NCI-H2107 (cell line): Measurements from ENCODE around the gene LSR.
"Not testable (repeated sequence)": the region's sequence is repeated elsewhere in the genome, so short reads cannot be mapped to it uniquely, and the experiment has no call there.

ENCODE experiments used
- DNase-seq: peaks from one replicate; lab custom pipeline; 2025; lab: John Stamatoyannopoulos, UW

LSR gene

GRCh38 chr19:35286101-35286500 lies 37.3 kb downstream of the LSR start:
- DNase-seq: not testable (repeated sequence)

GRCh38 chr19:35287713-35288112 lies 38.9 kb downstream of the LSR start:
- DNase-seq: no peak

GRCh38 chr19:35288331-35288730 lies 39.5 kb downstream of the LSR start:
- no peak for DNase-seq

GRCh38 chr19:35288906-35289305 lies 40.1 kb downstream of the LSR start:
- no peak for DNase-seq

GRCh38 chr19:35290381-35291127 lies 41.8 kb downstream of the LSR start:
- no peak for DNase-seq

- DNase-seq: no peak
These were observed 42.5 kb downstream of the LSR start for GRCh38 chr19:35291259-35291658.

GRCh38 chr19:35291916-35292315 lies 43.1 kb downstream of the LSR start, which contains the start of gene MAG:
Gene MAG, plus strand, starts transcription at chr19:35292161. Its CDS starts 3,248 bp downstream, at chr19:35295409.
- DNase-seq: no peak

- DNase-seq: no peak
These were observed 43.9 kb downstream of the LSR start for GRCh38 chr19:35292421-35293362.

GRCh38 chr19:35293363-35293739 lies 44.5 kb downstream of the LSR start:
- DNase-seq: no peak

GRCh38 chr19:35293808-35294207 lies 45.0 kb downstream of the LSR start:
- no peak for DNase-seq

- DNase-seq: no peak
These were observed 45.5 kb downstream of the LSR start for GRCh38 chr19:35294328-35294727.

GRCh38 chr19:35294859-35295791 lies 46.3 kb downstream of the LSR start:
- no peak for DNase-seq

- no peak for DNase-seq
These were observed 47.1 kb downstream of the LSR start for GRCh38 chr19:35295792-35296462.

GRCh38 chr19:35296644-35297514 lies 48.1 kb downstream of the LSR start:
- DNase-seq: no peak

- no peak for DNase-seq
These were observed 48.7 kb downstream of the LSR start for GRCh38 chr19:35297515-35297848.

GRCh38 chr19:35297922-35298321 lies 49.1 kb downstream of the LSR start:
- DNase-seq: no peak

- no peak for DNase-seq
These were observed 49.8 kb downstream of the LSR start for GRCh38 chr19:35298561-35298972.

GRCh38 chr19:35299523-35300338 lies 50.9 kb downstream of the LSR start:
- no peak for DNase-seq

- no peak for DNase-seq
These were observed 51.5 kb downstream of the LSR start for GRCh38 chr19:35300339-35300649.

GRCh38 chr19:35301961-35302360 lies 53.2 kb downstream of the LSR start:
- no peak for DNase-seq
